K562 (cell line): Measurements from ENCODE around the gene MFSD6.

Source experiments
- SRSF1 ChIP-seq: fragments of 200-400 bp; formaldehyde crosslinking; IDR thresholded peaks from 2 replicates; pipeline ENCODE4 v1.6.1; 2017; ENCODE audit warnings: mild to moderate bottlenecking, low read depth, low read length, moderate library complexity
- ZNF785 ChIP-seq: fragments of 250-450 bp; sonication (Bioruptor Pico); IDR thresholded peaks from 2 replicates; pipeline ENCODE4 v1.4.0; 2020; ENCODE audit warnings: mild to moderate bottlenecking

- TF ChIP-seq ZNF785 (CRISPR knock-in tag) (no peak), SRSF1 (no peak)
These were observed 42.2 kb downstream of the MFSD6 start for GRCh38 chr2:190450363-190450762.
